Neural progenitor cell (in vitro differentiated cells): ENCODE results near the gene DHRS1. TPM values are rescaled to one million over a fixed set of nuclear protein-coding genes. Genes with fewer than 3 reads are reported as not detected.
"Not testable (repeated sequence)": the region's sequence is repeated elsewhere in the genome, so short reads cannot be mapped to it uniquely, and the experiment has no call there.

ENCODE experiments used
- DNase-seq: peaks from one replicate; pipeline ENCODE4 v3.0.0-alpha.2; 2016; ENCODE audit warnings: low spot score
- H2AFZ ChIP-seq: fragments of 200-600 bp; sonication (generic); replicated peaks from 2 replicates; pipeline ENCODE4 v1.6.1; 2016; ENCODE audit warnings: antibody characterized with exemption
- H3F3A ChIP-seq: fragments of 200-600 bp; sonication (generic); 2 replicates; pipeline ENCODE4 v1.6.1; 2016; ENCODE audit warnings: antibody characterized with exemption, low read depth
- H3K27ac ChIP-seq: fragments of 200-600 bp; sonication (generic); 2 replicates; pipeline ENCODE4 v1.5.1; 2016; ENCODE audit warnings: mild to moderate bottlenecking
- H3K27me3 ChIP-seq: fragments of 200-600 bp; sonication (generic); 2 replicates; pipeline ENCODE4 v1.6.1; 2016; ENCODE audit warnings: mild to moderate bottlenecking, moderate library complexity
- H3K36me3 ChIP-seq: fragments of 200-600 bp; sonication (generic); 2 replicates; pipeline ENCODE4 v1.5.1; 2016
- H3K4me1 ChIP-seq: fragments of 200-600 bp; sonication (generic); 2 replicates; pipeline ENCODE4 v1.6.1; 2016; ENCODE audit warnings: mixed run types
- H3K4me2 ChIP-seq: fragments of 200-600 bp; sonication (generic); 2 replicates; pipeline ENCODE4 v1.6.1; 2016
- H3K4me3 ChIP-seq: fragments of 200-600 bp; sonication (generic); 2 replicates; pipeline ENCODE4 v1.5.1; 2016
- H3K79me2 ChIP-seq: fragments of 200-600 bp; sonication (generic); 2 replicates; pipeline ENCODE4 v1.6.1; 2016; ENCODE audit warnings: low read depth
- H3K9ac ChIP-seq: fragments of 200-600 bp; sonication (generic); 2 replicates; pipeline ENCODE4 v1.6.1; 2016
- H3K9me3 ChIP-seq: fragments of 200-600 bp; sonication (generic); 2 replicates; pipeline ENCODE4 v1.5.1; 2016; ENCODE audit warnings: low read depth
- H4K20me1 ChIP-seq: fragments of 200-600 bp; sonication (generic); 2 replicates; pipeline ENCODE4 v1.6.1; 2016; ENCODE audit warnings: low read depth
- H3K27ac Mint-ChIP-seq: 3 replicates; pipeline ENCODE4 v1.8.0; 2021; ENCODE audit warnings: mixed read lengths
- H3K27me3 Mint-ChIP-seq: 2 replicates; pipeline ENCODE4 v1.8.0; 2022; ENCODE audit warnings: low read depth, mild to moderate bottlenecking, inconsistent platforms, moderate library complexity, mixed read lengths; ENCODE audit not compliant: insufficient read depth
- H3K36me3 Mint-ChIP-seq: 3 replicates; pipeline ENCODE4 v1.8.0; 2021; ENCODE audit warnings: mixed read lengths
- H3K4me1 Mint-ChIP-seq: 3 replicates; pipeline ENCODE4 v1.8.0; 2021; ENCODE audit warnings: mixed read lengths
- H3K4me3 Mint-ChIP-seq: 3 replicates; pipeline ENCODE4 v1.8.0; 2021; ENCODE audit warnings: mild to moderate bottlenecking, moderate library complexity, mixed read lengths
- H3K9me3 Mint-ChIP-seq: 3 replicates; pipeline ENCODE4 v1.8.0; 2020; ENCODE audit warnings: mixed read lengths
- EZH2 ChIP-seq: fragments of 200-600 bp; sonication (generic); IDR thresholded peaks from 2 replicates; pipeline ENCODE4 v1.6.1; 2017; ENCODE audit warnings: antibody characterized with exemption, mild to moderate bottlenecking, moderate library complexity
- EZH2phosphoT487 ChIP-seq: fragments of 200-600 bp; sonication (generic); IDR thresholded peaks from 2 replicates; pipeline ENCODE4 v1.6.1; 2017; ENCODE audit warnings: antibody characterized with exemption
- total RNA-seq: library from RNA; depleted of rRNA; stranded (reverse); fragments of >200 nt; gene quantifications from 2 replicates; pipeline ENCODE4 v1.2.3, GENCODE V29; 2015; ENCODE audit warnings: low replicate concordance
- TF ChIP-seq, protein P1 (sequence below): fragments of 200-600 bp; sonication (generic); IDR thresholded peaks from 2 replicates; pipeline ENCODE4 v1.5.1; 2017; ENCODE audit warnings: antibody characterized with exemption, mild to moderate bottlenecking

DHRS1 gene
- total RNA-seq, 1 donor from 2014 or later, result 19.7 TPM

DNA sequence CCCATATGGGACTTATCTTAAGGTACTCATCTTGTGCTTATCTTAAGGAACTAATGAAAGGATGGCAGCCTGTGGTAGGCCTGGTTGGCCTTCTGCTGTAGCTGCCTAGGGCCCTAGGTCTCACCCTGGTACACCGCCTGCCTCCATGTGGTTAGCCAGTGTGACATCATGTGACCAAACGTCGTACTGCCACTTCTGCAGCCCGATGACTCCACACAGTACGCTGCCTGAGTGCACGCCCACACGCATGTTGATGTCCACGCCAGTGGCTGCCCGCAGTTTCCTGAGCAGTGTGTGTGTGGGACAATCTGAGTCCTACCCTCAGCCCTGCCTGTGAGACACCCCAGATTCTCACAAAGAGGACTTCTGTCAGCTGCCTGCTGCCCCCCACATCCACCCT is 30.2 kb upstream of the DHRS1 start:
- Histone ChIP-seq H3K27me3 (peaks cover 65% of the 10 kb centered on the region), H3F3A (peaks cover 22% of the 10 kb centered on the region), H3K36me3 (no peaks in the 10 kb centered on the region), H3K79me2 (no peaks in the 10 kb centered on the region), H3K9ac (no peak overlapping the region), H3K4me2 (no peak overlapping the region), H2AFZ (no peak overlapping the region), H3K27ac (no peak overlapping the region), H4K20me1 (peaks cover 7% of the 10 kb centered on the region), H3K4me3 (no peak overlapping the region), H3K9me3 (no peaks in the 10 kb centered on the region), H3K4me1 (peaks cover 4% of the 10 kb centered on the region)
- Mint-ChIP-seq H3K36me3 (no peaks in the 10 kb centered on the region), H3K4me3 (no peak overlapping the region), H3K9me3 (no peaks in the 10 kb centered on the region), H3K27ac (no peak overlapping the region), H3K27me3 (peaks cover 48% of the 10 kb centered on the region), H3K4me1 (peaks cover 9% of the 10 kb centered on the region)
- no peak for DNase-seq
- TF ChIP-seq EZH2phosphoT487 (no peak), EZH2 (no peak)
- TF ChIP-seq, protein P1, sequence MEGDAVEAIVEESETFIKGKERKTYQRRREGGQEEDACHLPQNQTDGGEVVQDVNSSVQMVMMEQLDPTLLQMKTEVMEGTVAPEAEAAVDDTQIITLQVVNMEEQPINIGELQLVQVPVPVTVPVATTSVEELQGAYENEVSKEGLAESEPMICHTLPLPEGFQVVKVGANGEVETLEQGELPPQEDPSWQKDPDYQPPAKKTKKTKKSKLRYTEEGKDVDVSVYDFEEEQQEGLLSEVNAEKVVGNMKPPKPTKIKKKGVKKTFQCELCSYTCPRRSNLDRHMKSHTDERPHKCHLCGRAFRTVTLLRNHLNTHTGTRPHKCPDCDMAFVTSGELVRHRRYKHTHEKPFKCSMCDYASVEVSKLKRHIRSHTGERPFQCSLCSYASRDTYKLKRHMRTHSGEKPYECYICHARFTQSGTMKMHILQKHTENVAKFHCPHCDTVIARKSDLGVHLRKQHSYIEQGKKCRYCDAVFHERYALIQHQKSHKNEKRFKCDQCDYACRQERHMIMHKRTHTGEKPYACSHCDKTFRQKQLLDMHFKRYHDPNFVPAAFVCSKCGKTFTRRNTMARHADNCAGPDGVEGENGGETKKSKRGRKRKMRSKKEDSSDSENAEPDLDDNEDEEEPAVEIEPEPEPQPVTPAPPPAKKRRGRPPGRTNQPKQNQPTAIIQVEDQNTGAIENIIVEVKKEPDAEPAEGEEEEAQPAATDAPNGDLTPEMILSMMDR, result no peak

DNA sequence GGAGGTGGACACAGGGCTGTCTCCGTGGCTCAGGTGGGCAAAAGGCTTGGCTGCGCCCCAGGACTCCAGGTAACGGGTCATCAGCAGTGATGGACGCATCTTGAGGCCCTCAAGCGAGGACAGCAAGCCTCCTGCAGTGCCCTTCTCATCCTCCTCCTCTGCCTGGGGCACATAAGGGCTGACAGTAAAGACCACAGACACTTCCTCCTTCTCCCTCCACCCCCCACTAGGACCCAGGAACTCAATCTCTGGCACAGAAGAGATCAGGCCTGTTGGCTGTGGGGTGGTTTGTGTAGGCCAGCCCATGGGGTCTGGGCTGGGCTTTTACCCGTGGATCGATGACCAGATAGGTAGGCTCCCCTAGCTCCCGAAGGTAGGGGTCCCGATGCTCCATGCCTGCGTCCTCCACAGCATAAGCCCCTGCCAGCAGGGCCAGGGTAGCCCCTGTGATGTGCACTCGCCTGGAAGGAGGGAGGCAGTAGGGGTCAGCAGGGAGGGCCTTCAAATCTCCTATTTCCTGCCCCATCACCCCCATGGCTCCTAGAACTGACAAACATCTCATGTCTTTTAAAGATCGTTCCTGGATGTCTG is 29.6 kb upstream of the DHRS1 start:
- no peak overlapping the region for H3K4me3 ChIP-seq
- Mint-ChIP-seq H3K4me1 (peaks cover 10% of the 10 kb centered on the region), H3K4me3 (no peak overlapping the region), H3K36me3 (no peaks in the 10 kb centered on the region), H3K27ac (no peak overlapping the region), H3K9me3 (no peaks in the 10 kb centered on the region), H3K27me3 (peaks cover 46% of the 10 kb centered on the region)
- H3K36me3 ChIP-seq, result no peaks in the 10 kb centered on the region
- no peak overlapping the region for H2AFZ ChIP-seq
- no peaks in the 10 kb centered on the region for H3K9me3 ChIP-seq
- peaks cover 59% of the 10 kb centered on the region for H3K27me3 ChIP-seq
- no peak overlapping the region for H3K9ac ChIP-seq
- peaks cover 7% of the 10 kb centered on the region for H4K20me1 ChIP-seq
- H3K79me2 ChIP-seq, result no peaks in the 10 kb centered on the region
- peaks cover 22% of the 10 kb centered on the region for H3F3A ChIP-seq
- no peak for DNase-seq
- H3K27ac ChIP-seq, result no peak overlapping the region
- no peak overlapping the region for H3K4me2 ChIP-seq
- TF ChIP-seq, protein P1, result no peak
- TF ChIP-seq EZH2phosphoT487 (no peak), EZH2 (no peak)
- peaks cover 4% of the 10 kb centered on the region for H3K4me1 ChIP-seq

DNA sequence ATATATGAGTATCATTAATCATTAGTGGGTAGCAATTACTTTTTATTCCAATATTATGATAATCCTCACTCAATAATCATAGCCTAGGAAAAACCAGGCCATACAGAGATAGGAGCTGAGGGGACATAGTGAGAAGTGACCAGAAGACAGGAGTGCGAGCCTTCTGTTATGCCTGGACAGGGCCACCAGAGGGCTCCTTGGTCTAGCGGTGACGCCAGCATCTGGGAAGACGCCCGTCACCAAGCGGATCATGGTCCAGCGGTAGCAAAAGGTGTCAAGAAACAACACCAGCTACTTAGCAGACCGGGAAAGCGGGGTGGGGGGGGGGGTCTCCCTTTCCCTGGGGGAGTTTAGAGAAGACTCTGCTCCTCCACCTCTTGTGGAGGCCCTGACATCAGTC is 28.3 kb upstream of the DHRS1 start:
- H3K4me3 ChIP-seq, H3K4me2 ChIP-seq, H3K36me3 ChIP-seq, H4K20me1 ChIP-seq, H3K9me3 ChIP-seq, H3K27ac ChIP-seq, H3K79me2 ChIP-seq, H3K4me3 Mint-ChIP-seq, H3K4me1 ChIP-seq, H2AFZ ChIP-seq, H3K4me1 Mint-ChIP-seq, H3K27ac Mint-ChIP-seq, H3K9ac ChIP-seq, DNase-seq, H3K9me3 Mint-ChIP-seq, H3K36me3 Mint-ChIP-seq: not testable (repeated sequence)
- H3K27me3 ChIP-seq, result peaks cover 46% of the 10 kb centered on the region
- H3K27me3 Mint-ChIP-seq, result peaks cover 37% of the 10 kb centered on the region
- TF ChIP-seq, protein P1, result peak; percentile 64
- peaks cover 16% of the 10 kb centered on the region for H3F3A ChIP-seq
